Panc1 (cell line): Measurements from ENCODE around the gene MTPN. TPM values are rescaled to one million over a fixed set of nuclear protein-coding genes. Genes with fewer than 3 reads are reported as not detected.

Source experiments
- ATAC-seq: fragments of 200-7000 bp; cut with Tn5 transposase; 2 replicates; pipeline ENCODE4 v1.9.1; 2020; ENCODE audit warnings: mild to moderate bottlenecking, moderate library complexity
- BruUV-seq: library from RNA; stranded (reverse); fragments of 400-500 nt; replicated peaks from 2 replicates; lab custom pipeline; 2021; lab: Mats Ljungman, UMichigan
- CTCF ChIA-PET: fragments of 300-600 bp; sonication (Branson Sonifier 250); formaldehyde crosslinking; loops from one replicate; lab custom pipeline; 2022; ENCODE audit warnings: antibody characterized with exemption; lab: Charles Lee
- POLR2A ChIA-PET: fragments of 300-600 bp; sonication (Branson Sonifier 250); formaldehyde crosslinking; loops from one replicate; lab custom pipeline; 2022; ENCODE audit warnings: antibody characterized with exemption; lab: Charles Lee
- DNase-seq: peaks from one replicate; pipeline ENCODE4 v3.0.0-alpha.2; 2010; ENCODE audit warnings: low read depth, low spot score
- H3K27ac ChIP-seq: 2 replicates; pipeline ENCODE4 v1.5.1; 2011; ENCODE audit warnings: mild to moderate bottlenecking, low read length, inconsistent platforms
- H3K27me3 ChIP-seq: fragments of 200-500 bp; sonication (Bioruptor generic); 2 replicates; pipeline ENCODE4 v1.6.0; 2014; ENCODE audit warnings: low read length, inconsistent platforms; ENCODE audit not compliant: control insufficient read depth, insufficient read depth
- H3K36me3 ChIP-seq: fragments of 200-500 bp; sonication (Bioruptor generic); 2 replicates; pipeline ENCODE4 v1.5.1; 2014; ENCODE audit warnings: inconsistent platforms, mild to moderate bottlenecking, low read length, moderate library complexity; ENCODE audit not compliant: control insufficient read depth, insufficient read depth
- H3K4me1 ChIP-seq: 2 replicates; pipeline ENCODE4 v1.5.1; 2011; ENCODE audit warnings: inconsistent platforms, mild to moderate bottlenecking, low read length, moderate library complexity; ENCODE audit not compliant: control insufficient read depth, insufficient read depth
- H3K4me3 ChIP-seq, 2 experiments: 2 replicates each; pipeline ENCODE4 v1.5.1; 2011 to 2012; ENCODE audit warnings: low read depth in 2 of 2, low read length in 2 of 2, mild to moderate bottlenecking in 2 of 2, inconsistent platforms in 1 of 2, moderate library complexity in 1 of 2
- H3K9me3 ChIP-seq: fragments of 200-500 bp; sonication (Bioruptor generic); 2 replicates; pipeline ENCODE4 v1.5.1; 2014; ENCODE audit warnings: low read depth, mild to moderate bottlenecking, inconsistent platforms, low read length, moderate library complexity; ENCODE audit not compliant: control insufficient read depth, insufficient read depth
- CTCF ChIP-seq: fragments of 450-650 bp; IDR thresholded peaks from 2 replicates; pipeline ENCODE4 v1.5.1; 2017; ENCODE audit warnings: mild to moderate bottlenecking
- POLR2AphosphoS5 ChIP-seq: IDR thresholded peaks from 2 replicates; pipeline ENCODE4 v1.6.1; 2012; ENCODE audit warnings: mild to moderate bottlenecking, low read depth, low read length, moderate library complexity
- REST ChIP-seq, 2 experiments: IDR thresholded peaks; 2 replicates each; pipeline ENCODE4 v1.6.1; 2011 to 2012; ENCODE audit warnings: low read depth in 2 of 2, control low read depth in 1 of 2, low read length in 1 of 2, mild to moderate bottlenecking in 1 of 2, moderate library complexity in 1 of 2; ENCODE audit not compliant: insufficient read depth in 1 of 2
- SIN3A ChIP-seq: IDR thresholded peaks from 2 replicates; pipeline ENCODE4 v1.6.1; 2012; ENCODE audit warnings: low read depth, mild to moderate bottlenecking, low read length, moderate library complexity, borderline replicate concordance; ENCODE audit not compliant: insufficient read depth
- TCF7L2 ChIP-seq: IDR thresholded peaks from 2 replicates; pipeline ENCODE4 v1.6.1; 2011; ENCODE audit warnings: mild to moderate bottlenecking, low read depth, low read length, inconsistent platforms
- in situ Hi-C: cut with HindIII; loops from 2 replicates; pipeline ENCODE4 v1.10.0; 2016; ENCODE audit warnings: low sequenced_read_pairs, low pct_unique_long_range_greater_than_20kb
- intact Hi-C: fragments of 100-400 bp; cut with micrococcal nuclease; formaldehyde crosslinking; loops from one replicate; pipeline ENCODE4 v1.10.0; 2022; ENCODE audit not compliant: unreplicated experiment
- total RNA-seq: library from RNA; stranded (reverse); gene quantifications from one replicate; pipeline ENCODE4 v1.2.1, GENCODE V29; 2021; ENCODE audit not compliant: unreplicated experiment

Gene MTPN
- total RNA-seq, 1 experiment from 2014 or later, result 177 TPM

- CTCF ChIA-PET, result interaction anchor here (0.7 kb wide), 1 partner anchor 1522 kb away, joined by 3 read pairs; no protein-coding TSS in a partner anchor
- no TSS peak for BruUV-seq
- intact Hi-C loops, result no loop called here
Measured at GRCh38 chr7:136018104-136018503, 40.9 kb upstream of the MTPN start.

DNA sequence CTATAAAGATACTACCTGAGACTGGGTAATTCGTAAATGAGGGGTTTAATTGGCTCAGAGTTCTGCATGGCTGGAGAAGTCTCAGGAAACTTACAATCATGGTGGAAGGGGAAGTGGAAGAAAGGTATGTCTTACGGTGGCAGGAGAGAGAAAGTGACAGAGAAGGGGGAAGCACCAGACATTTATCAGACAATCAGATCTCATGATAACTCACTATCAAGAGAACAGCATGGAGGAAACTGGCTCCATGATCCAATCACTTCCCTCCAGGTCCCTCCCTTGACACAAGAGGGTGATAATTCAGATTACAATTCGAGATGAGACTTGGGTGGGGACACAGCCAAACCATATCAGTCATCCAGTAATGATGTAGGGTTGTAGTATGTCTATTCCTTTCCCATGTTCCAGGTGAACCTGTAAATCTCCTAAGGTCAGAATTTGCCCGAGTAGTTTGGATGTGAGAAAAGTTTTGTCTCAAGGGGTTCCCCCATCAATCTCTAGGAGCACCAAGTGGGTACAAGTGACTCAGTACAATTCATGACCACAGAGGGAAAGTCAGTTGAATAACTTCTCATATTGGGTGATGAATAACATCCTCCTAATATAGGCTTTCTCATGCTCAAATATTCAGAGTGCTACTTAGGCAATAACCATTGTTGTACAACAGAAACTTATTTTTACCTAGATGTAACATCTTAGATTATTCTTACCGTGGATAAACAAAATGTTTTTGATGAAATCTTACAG, 39.7 kb upstream of the MTPN start:
- no TSS peak for BruUV-seq
- Histone ChIP-seq H3K36me3 (no peaks in the 10 kb centered on the region; the same call in 1 of the 2 replicates), H3K27ac (no peak overlapping the region), H3K27me3 (peaks cover 15% of the 10 kb centered on the region), H3K4me1 (no peaks in the 10 kb centered on the region), H3K9me3 (no peaks in the 10 kb centered on the region), H3K4me3 (no peak overlapping the region)
- TF ChIP-seq SIN3A (no peak), REST (IDR thresholded peaks at IDR 0.05; ENCODE audit: insufficient read depth in 1 of 2, low read depth in 2 of 2, low read length in 1 of 2) (no peak), CTCF (no peak), TCF7L2 (no peak), POLR2AphosphoS5 (no peak)
- ATAC-seq (no peak), DNase-seq (no peak)
- POLR2A ChIA-PET, result no interaction called here
- CTCF ChIA-PET, result no interaction called here
- in situ Hi-C loops, result no loop called here
- intact Hi-C loops, result no loop called here

More at GRCh38 chr7:136018104-136018503, 40.9 kb upstream of the MTPN start:
- Histone ChIP-seq H3K27ac (no peak overlapping the region), H3K4me1 (no peaks in the 10 kb centered on the region), H3K9me3 (no peaks in the 10 kb centered on the region), H3K36me3 (no peaks in the 10 kb centered on the region; the same call in 1 of the 2 replicates), H3K27me3 (peaks cover 15% of the 10 kb centered on the region), H3K4me3 (no peak overlapping the region)
- POLR2A ChIA-PET, result no interaction called here
- in situ Hi-C loops, result no loop called here
- no peak for ATAC-seq
- TF ChIP-seq SIN3A (no peak), REST (IDR thresholded peaks at IDR 0.05; ENCODE audit: insufficient read depth in 1 of 2, low read depth in 2 of 2, low read length in 1 of 2) (no peak), CTCF (no peak), POLR2AphosphoS5 (no peak), TCF7L2 (no peak)
- no peak for DNase-seq
